KOPT-K1 (cell line): ENCODE measurements around the gene CHCHD10.

Experiments
- H3K27ac ChIP-seq: fragments of 200-600 bp; sonication (generic); 2 replicates; pipeline ENCODE4 v1.5.1; 2016; ENCODE audit warnings: antibody characterized with exemption, mild to moderate bottlenecking, low read depth, low read length; ENCODE audit not compliant: poor library complexity, severe bottlenecking
- H3K36me3 ChIP-seq: fragments of 200-600 bp; sonication (generic); 2 replicates; pipeline ENCODE4 v1.5.1; 2017; ENCODE audit warnings: antibody characterized with exemption, mild to moderate bottlenecking, low read length, moderate library complexity; ENCODE audit not compliant: insufficient read depth
- H3K9me3 ChIP-seq: fragments of 200-600 bp; sonication (generic); 2 replicates; pipeline ENCODE4 v1.5.1; 2017; ENCODE audit warnings: antibody characterized with exemption, low read length, mild to moderate bottlenecking; ENCODE audit not compliant: insufficient read depth, poor library complexity, severe bottlenecking

Gene CHCHD10

GRCh38 chr22:23791738-23792645 lies 24.2 kb upstream of the CHCHD10 start:
- H3K27ac ChIP-seq = peak overlapping the region; percentile 24
- peaks cover 81% of the 10 kb centered on the region for H3K36me3 ChIP-seq
- no peaks in the 10 kb centered on the region for H3K9me3 ChIP-seq

DNA sequence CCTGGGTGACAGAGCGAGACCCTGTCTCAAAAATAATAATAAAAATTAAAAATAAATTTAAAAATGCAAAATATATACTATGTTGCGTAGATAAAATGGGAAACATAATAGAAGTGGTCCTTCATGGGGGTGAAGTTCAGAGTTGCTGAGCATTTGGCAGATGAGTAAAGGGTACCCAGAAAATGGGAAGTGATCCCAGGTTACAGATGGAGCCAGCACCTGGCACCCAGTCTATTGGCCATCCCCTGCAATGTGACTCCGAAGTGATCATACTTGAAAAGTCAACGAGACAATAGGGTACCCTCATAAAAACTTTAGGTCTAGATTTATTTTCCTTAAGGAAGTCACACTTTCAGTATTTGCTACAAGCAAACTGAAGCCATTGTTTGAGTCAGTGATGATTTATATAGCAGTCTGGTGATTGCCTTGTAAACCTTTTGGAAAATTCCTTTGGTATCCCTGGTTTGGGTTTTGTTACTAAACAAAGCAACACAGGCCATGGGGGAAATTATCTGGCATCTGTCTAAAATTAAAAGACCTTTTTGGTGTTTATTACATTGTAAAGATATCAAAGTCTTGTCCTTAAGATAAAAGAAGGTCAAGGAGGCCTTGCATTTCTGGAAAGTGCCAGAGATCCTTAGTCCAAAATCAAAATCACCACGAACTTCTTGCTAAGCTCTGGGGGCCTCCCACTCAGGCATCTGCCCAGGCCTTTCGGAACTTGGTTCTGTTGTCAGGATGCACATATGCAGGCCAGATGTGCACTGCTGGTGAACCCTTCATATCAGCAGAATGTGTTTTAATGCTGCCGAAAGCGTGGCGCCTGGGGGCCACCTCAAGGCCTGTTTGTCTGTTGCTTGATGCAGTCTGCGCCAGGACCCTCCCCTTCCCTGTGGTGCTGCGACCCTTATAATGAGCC lies 23.3 kb upstream of the CHCHD10 start:
- Histone ChIP-seq H3K27ac (no peak overlapping the region), H3K9me3 (no peaks in the 10 kb centered on the region), H3K36me3 (peaks cover 73% of the 10 kb centered on the region)

DNA sequence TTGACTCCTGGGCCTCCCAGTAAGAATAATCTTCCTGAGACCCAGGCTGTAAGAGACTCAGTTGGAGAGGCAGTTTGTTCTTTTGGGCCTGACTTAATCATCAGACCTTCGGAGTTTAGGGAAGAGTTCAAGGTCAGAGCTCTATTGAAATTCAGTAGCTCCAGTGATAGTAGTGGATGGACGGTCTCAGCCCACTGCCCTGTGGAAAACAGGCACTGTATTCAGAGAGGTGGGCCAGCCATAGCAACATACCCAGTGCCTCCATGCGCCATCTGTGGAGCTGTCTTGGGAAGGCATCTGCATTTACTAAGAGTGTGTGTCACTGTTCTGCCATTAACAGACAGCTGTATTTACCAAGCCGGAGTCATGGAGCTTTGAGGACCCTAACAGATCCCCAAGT lies 21.9 kb upstream of the CHCHD10 start:
- H3K9me3 ChIP-seq = no peaks in the 10 kb centered on the region
- H3K27ac ChIP-seq = no peak overlapping the region
- peaks cover 59% of the 10 kb centered on the region for H3K36me3 ChIP-seq

- Histone ChIP-seq H3K27ac (no peak overlapping the region), H3K36me3 (peaks cover 54% of the 10 kb centered on the region), H3K9me3 (no peaks in the 10 kb centered on the region)
Observed at GRCh38 chr22:23789121-23789520, 21.3 kb upstream of the CHCHD10 start.

DNA sequence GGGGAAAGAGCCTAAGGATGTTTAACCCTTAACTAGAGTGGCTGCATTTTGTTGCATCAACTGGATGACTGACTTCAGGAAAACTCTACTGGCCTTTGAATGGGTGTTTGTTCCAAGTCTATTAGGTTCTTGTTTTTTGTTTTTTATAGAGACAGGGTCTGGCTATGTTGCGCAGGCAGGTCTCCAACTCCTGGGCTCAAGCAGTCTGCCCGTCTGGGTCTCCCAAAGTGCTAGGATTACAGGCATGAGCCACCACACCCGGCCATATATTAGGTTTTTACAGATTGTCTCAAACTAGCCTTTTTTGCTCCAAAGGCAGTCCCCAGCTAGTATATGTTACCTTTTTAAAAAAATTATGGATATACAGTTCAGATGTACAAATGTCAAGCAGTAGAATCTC lies 20.1 kb upstream of the CHCHD10 start:
- peak overlapping the region; percentile 93 for H3K27ac ChIP-seq
- peaks cover 41% of the 10 kb centered on the region for H3K36me3 ChIP-seq

DNA sequence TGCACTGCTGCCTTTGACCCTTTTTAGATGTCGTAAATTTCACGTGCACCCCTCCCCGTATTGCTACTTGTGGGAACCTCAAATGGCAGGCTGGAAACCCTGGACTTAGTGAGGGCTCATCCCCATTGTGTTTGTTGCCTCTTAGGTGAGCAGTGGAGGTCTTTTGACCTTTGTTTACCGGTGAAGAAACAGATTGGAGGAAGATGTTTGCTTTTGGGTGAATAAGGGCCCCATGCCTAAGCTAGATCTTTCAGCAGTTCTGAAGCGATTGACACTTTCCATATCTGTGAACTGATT lies 19.8 kb upstream of the CHCHD10 start:
- Histone ChIP-seq H3K36me3 (peaks cover 38% of the 10 kb centered on the region), H3K9me3 (no peaks in the 10 kb centered on the region), H3K27ac (peak overlapping the region; percentile 93)

More for the DNA sequence above, 20.1 kb upstream of the CHCHD10 start:
- no peaks in the 10 kb centered on the region for H3K9me3 ChIP-seq

DNA sequence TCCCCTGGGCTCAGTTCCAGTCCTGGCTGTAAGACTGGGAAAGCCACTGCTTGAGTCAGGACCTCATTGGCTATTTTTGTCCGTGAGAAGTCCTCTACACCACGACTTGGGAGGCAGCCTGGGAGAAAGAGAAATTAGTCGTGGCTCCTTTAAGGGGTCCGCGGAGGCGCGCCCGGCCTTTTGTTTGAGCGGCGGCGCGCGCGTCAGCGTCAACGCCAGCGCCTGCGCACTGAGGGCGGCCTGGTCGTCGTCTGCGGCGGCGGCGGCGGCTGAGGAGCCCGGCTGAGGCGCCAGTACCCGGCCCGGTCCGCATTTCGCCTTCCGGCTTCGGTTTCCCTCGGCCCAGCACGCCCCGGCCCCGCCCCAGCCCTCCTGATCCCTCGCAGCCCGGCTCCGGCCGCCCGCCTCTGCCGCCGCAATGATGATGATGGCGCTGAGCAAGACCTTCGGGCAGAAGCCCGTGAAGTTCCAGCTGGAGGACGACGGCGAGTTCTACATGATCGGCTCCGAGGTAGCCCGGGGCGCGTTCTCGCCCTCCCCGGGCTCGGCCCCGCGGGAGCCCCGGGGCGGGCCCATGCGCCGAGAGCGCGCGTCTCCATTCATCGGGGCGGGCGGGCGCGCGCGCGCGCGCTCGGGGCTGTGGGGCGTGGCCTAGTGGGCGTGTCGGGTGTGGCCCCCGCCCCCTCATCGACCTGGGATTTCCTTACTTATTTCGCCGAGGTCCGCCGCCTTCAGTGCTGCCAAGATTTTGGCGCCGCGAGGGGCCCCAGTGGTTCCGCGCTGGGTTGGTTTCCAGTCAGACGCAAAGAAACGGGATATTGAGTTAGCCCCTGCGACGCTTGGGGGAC lies 19.2 kb upstream of the CHCHD10 start, which contains the start of gene SMARCB1:
SMARCB1 (plus strand) TSS at position 215 of the 848 bp plus-strand sequence; CDS start at position 419, 204 bp downstream.
- H3K9me3 ChIP-seq = no peaks in the 10 kb centered on the region
- H3K36me3 ChIP-seq = peaks cover 32% of the 10 kb centered on the region
- H3K27ac ChIP-seq = peak within 1 kb of the TSS; percentile 93

DNA sequence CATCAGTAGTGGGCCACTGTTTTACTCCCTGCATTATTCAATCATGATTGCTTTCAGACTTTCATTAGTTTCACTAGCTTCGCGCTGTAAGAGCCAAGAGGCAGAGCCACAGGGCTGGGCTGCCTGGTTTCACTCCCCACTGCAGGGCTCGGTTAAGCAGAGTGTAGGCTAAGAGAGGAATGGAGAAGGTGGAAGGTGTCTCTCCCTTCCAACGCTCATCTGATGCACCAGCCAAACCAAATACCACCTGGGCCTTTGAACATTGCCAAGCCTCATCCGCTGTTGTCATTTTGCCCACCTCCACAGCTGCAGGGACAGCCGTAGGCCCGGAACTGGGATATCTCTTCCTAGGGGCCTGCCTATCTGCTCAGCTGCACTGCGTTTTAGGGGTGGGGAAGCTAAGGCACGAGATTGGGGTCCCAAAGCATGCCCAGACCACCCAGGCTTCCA lies 18.5 kb upstream of the CHCHD10 start:
- Histone ChIP-seq H3K27ac (peak overlapping the region; percentile 93), H3K9me3 (no peaks in the 10 kb centered on the region), H3K36me3 (peaks cover 25% of the 10 kb centered on the region)

- Histone ChIP-seq H3K27ac (peak overlapping the region; percentile 68), H3K9me3 (no peaks in the 10 kb centered on the region), H3K36me3 (peaks cover 10% of the 10 kb centered on the region)
Observed at GRCh38 chr22:23784215-23784732, 16.5 kb upstream of the CHCHD10 start.

DNA sequence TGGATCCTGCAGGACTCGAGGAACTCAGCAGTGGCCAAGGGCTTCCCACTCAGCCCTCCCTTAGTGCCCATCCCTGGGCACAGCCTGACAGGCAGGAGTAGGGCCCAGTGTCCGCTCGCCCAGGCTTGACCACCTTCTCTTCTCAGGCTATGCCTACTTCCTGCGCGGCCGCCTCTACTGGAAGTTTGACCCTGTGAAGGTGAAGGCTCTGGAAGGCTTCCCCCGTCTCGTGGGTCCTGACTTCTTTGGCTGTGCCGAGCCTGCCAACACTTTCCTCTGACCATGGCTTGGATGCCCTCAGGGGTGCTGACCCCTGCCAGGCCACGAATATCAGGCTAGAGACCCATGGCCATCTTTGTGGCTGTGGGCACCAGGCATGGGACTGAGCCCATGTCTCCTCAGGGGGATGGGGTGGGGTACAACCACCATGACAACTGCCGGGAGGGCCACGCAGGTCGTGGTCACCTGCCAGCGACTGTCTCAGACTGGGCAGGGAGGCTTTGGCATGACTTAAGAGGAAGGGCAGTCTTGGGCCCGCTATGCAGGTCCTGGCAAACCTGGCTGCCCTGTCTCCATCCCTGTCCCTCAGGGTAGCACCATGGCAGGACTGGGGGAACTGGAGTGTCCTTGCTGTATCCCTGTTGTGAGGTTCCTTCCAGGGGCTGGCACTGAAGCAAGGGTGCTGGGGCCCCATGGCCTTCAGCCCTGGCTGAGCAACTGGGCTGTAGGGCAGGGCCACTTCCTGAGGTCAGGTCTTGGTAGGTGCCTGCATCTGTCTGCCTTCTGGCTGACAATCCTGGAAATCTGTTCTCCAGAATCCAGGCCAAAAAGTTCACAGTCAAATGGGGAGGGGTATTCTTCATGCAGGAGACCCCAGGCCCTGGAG lies 15.7 kb upstream of the CHCHD10 start:
- peaks cover 3% of the 10 kb centered on the region; the same call in 1 of the 2 replicates for H3K36me3 ChIP-seq
- peak overlapping the region; percentile 68 for H3K27ac ChIP-seq
- H3K9me3 ChIP-seq = no peaks in the 10 kb centered on the region

DNA sequence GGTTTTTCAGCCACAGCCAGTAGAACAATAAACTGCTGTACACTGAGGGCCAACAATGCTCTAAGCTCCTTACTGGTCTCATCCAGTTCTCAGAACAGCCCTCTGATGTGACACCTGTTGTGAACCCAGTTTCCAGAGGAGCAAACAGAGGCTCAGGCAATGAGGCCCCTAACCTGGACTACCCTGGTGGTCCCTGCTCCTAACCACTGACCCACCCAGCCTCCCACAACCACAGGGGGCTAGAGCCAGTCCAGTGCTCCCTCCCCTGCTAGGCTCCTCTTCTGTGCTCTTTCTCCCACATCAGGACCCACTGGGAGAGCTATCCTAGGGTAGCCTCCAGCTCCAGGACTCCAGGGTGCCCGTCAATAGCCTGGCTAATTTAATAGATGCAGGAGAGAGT lies 14.9 kb upstream of the CHCHD10 start:
- Histone ChIP-seq H3K9me3 (no peaks in the 10 kb centered on the region), H3K27ac (peak overlapping the region; percentile 68), H3K36me3 (no peaks in the 10 kb centered on the region)

DNA sequence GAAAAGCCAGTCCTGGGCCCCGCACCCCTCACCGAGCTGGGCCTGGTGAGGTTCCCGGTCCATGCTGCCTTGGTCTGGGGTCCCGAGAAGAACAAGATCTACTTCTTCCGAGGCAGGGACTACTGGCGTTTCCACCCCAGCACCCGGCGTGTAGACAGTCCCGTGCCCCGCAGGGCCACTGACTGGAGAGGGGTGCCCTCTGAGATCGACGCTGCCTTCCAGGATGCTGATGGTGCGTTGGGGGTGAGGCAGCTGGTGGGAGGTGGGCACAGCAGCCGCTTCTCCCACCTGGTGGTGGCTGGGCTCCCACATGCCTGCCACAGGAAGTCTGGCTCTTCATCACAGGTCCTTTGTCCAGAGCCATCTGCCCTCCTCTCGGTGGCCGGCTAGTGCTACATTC lies 14.5 kb upstream of the CHCHD10 start:
- Histone ChIP-seq H3K27ac (peak overlapping the region; percentile 68), H3K36me3 (no peaks in the 10 kb centered on the region), H3K9me3 (no peaks in the 10 kb centered on the region)

DNA sequence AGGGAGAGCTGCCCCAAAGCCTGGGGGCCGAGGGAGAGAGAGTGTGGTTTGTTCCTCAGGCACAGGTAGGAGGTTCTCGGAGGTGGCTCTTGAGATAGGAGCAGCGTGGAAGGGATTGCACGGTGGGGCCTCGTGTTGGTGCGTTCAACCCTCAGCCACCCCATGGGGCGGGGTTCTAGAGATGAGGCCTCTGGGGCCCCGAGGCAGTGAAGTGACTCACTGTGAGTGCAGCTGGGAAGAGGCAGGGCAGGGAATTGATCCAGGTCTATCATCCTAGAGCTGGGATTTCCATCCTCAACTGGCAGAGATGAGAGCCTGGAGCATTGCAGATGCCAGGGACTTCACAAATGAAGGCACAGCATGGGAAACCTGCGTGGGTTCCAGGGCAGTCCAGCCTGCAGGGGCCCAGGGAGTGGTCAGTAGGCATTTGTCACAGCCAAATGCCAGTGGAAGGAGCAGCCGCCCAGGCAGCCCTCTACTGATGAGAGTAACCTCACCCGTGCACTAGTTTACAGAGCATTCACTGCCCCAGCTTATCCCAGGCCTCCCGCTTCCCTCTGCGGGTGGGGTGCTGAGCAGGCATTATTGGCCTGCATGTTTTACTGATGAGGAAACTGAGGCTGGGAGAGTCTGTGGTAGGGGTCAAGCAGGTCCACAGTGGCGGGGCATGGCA lies 13.9 kb upstream of the CHCHD10 start:
- Histone ChIP-seq H3K9me3 (no peaks in the 10 kb centered on the region), H3K27ac (peak overlapping the region; percentile 68), H3K36me3 (no peaks in the 10 kb centered on the region)
